HG03378 (cell line): Measurements from ENCODE around the gene SECTM1.
"Not testable (repeated sequence)": the region's sequence is repeated elsewhere in the genome, so short reads cannot be mapped to it uniquely, and the experiment has no call there.

Source experiments
- ATAC-seq: cut with Tn5 transposase; IDR thresholded peaks from one replicate; pipeline ENCODE4 v1.9.1; 2021; ENCODE audit warnings: mild to moderate bottlenecking, moderate library complexity; ENCODE audit not compliant: unreplicated experiment

The SECTM1 gene

GRCh38 chr17:82349287-82349701, 15.7 kb upstream of the SECTM1 start:
- no peak for ATAC-seq

GRCh38 chr17:82348866-82349265, 15.3 kb upstream of the SECTM1 start:
- no peak for ATAC-seq

- no peak for ATAC-seq
These were observed 14.9 kb upstream of the SECTM1 start for GRCh38 chr17:82348434-82348833.

GRCh38 chr17:82347994-82348393, 14.4 kb upstream of the SECTM1 start:
- not testable (repeated sequence) for ATAC-seq

GRCh38 chr17:82346342-82347300, 13.1 kb upstream of the SECTM1 start:
- no peak for ATAC-seq

- ATAC-seq = no peak
These were observed 11.8 kb upstream of the SECTM1 start for GRCh38 chr17:82345151-82345976.

- no peak for ATAC-seq
These were observed 10.8 kb upstream of the SECTM1 start for GRCh38 chr17:82344175-82344907.

GRCh38 chr17:82343560-82343959, 10.0 kb upstream of the SECTM1 start:
- ATAC-seq = no peak

- no peak for ATAC-seq
These were observed 9.0 kb upstream of the SECTM1 start for GRCh38 chr17:82342361-82343079.

- ATAC-seq = no peak
These were observed 6.3 kb upstream of the SECTM1 start for GRCh38 chr17:82339634-82340580.

- ATAC-seq = no peak
These were observed 5.5 kb upstream of the SECTM1 start for GRCh38 chr17:82338858-82339633.

GRCh38 chr17:82334622-82335394, 1.2 kb upstream of the SECTM1 start:
- no peak for ATAC-seq

GRCh38 chr17:82334204-82334621, 647 bp upstream of the SECTM1 start:
- ATAC-seq = no peak

- no peak for ATAC-seq
These were observed 792 bp downstream of the SECTM1 start for GRCh38 chr17:82332669-82333278.

- no peak for ATAC-seq
These were observed 2.1 kb downstream of the SECTM1 start for GRCh38 chr17:82331345-82331939.

- ATAC-seq = no peak
These were observed 3.0 kb downstream of the SECTM1 start for GRCh38 chr17:82330322-82331239.
